Activated CD4-positive, CD25-positive, alpha-beta regulatory T cell treated with anti-CD3 and anti-CD28 coated beads, Interleukin-2, amount 50 U/mL, for 16 hours (primary cell): Measurements from ENCODE around the gene CTSC.

Experiments
- DNase-seq: peaks from one replicate; pipeline ENCODE4 v3.0.0-alpha.2; 2020; ENCODE audit warnings: low read depth, low spot score

The CTSC gene

DNA sequence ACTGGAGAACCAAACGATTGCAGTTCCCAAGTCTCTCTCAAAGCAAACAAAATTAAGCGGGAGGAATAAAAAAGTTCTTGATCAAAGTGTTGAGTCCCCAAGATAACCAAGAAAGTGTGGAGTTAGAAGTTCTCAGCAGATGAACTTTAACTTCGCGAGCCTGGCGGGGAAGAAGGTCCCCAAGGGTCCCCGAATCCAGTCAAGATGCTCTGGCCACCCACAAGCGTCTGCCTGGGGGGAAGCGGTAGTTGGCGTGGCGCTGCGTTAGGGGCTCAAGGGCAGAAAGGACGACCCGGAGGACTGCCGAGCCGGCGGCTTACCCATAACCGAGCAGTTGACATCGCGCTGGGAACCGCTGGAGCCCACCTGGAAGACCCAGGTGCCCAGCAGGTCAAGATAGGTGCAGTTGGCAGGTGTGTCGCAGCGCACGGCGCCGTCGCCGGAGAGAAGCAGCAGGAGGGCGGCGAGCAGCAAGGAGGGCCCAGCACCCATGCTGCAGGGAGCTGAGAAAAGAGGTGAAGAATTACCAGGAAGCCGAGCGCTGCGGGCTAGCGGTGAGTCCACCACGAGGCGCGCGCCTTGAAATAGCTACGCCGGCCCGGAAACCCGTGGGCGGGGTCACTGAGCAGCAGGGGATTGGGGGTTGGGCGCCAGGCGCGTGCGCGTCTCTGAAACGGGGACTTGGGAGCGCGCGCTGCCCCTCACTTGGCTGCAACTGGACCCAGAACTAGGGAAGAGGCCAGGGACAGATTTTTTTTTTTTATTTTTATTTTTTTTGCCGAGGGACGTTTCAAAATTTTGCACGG lies at the start of gene CTSC:
TSS of gene CTSC (minus strand) at position 556 of the 806 bp plus-strand sequence. CDS start at position 492, 64 bp downstream.
- DNase-seq, result peak; percentile 83

DNA sequence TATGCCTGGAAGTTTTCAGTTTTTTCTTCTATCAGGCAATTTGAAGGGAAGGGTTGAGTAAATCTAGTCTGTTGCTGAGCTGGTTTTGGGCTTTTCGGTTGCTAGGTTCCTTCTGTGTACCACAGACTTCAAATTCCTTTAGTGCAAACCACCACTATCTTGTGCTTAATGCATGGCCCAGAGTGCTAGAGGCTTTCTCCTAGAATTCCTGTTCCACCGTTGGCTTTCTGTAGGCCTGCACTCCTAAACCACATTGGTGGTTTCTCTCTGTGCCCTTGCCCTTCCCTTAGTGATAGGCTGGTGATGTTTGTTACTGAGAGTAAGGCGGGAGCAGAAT lies 47.1 kb upstream of the CTSC start:
- DNase-seq, result no peak

DNA sequence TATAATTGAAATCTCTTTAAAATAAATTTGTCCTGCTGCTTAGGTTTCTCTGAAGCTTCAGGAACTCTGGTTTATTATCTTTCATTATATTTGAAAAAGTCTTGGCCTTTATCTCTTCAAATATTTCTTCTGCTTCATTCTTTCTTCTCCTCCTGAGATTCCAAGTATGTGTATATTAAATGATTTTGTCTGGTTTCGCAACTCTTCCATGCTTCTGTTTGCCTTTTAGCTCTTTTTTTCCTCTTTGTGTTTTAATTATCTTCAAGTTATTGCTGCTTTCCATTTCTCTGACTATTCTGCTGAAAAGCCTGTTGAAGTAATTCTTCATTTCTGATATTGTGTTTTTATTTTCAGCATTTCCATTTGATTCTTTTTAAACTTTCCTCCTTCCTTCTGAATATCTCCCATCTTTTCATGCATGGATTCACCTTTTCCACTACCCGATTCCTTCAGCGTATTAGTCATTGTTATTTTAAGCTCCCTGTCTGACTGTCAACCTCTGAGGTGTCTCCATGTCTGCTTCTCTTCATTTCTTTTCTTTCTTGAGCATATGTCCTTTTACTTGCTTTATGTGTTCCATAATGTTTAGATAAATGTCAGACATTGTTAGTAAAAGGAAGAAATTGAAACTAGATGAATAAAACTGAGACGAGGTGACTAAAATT lies 46.6 kb upstream of the CTSC start:
- DNase-seq, result no peak

DNA sequence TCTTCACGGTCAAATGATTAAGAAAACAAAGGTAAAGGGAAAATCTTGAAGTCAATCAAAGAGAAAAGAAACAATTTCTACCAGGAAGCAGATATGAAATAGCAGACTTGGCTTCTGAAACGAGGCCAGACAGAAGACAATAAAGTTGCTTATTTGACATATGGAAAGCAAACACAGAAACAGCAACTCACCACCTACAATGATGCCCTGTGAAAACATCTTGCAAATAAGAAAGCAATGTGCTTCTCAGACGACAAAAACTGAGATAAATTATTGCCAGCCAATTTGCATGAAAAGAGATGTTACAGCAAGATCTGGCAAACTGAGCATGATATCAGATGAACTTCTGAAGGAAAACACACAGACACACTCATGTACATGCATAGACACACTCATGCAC lies 45.9 kb upstream of the CTSC start:
- DNase-seq, result no peak

DNA sequence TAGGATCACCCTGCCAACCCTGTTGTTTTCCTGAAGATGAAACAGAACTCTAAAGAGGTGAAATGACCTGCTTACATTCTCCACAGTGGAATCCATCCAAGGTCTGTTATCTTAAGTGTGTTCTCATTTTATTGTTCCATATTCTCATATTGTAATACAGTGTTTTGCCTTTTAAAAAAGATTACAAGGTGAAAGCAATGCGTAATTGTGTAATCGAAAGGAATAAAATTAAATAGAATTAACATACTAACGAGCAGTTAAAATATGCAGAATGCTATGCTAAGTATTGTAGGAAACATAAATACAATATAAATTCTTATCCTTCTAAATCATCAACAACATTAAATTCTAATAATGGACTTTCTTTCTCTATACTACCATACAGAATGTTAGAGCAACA lies 41.6 kb upstream of the CTSC start:
- DNase-seq, result no peak

DNA sequence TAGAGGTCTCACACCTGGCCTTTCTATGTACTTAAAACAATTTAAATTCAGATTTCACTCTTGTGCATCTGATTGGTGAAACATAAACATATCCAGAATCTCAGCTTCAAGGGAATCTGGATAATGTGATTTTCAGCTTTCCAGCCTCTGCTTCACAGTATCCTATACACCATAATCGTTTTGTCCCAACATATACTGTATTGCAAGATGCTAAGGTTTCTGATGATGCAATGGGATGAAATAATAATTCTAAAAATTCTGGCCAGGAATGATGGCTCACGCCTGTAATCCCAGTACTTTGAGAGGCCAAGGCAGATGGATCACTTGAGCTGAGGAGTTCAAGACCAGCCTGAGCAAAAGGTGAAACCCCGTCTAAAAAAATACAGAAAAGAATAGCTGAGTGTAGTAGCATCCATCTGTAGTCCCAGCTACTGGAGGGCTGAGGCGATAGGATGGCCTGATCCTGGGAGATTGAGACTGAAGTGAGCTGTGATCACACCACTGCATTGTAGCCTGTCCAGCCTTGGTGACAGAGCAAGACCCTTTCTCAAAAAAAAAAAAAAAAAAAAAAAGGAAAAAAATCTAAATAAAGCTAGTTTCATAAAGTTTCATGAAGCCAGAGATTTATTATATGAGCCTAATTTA lies 41.0 kb upstream of the CTSC start:
- DNase-seq, result no peak

DNA sequence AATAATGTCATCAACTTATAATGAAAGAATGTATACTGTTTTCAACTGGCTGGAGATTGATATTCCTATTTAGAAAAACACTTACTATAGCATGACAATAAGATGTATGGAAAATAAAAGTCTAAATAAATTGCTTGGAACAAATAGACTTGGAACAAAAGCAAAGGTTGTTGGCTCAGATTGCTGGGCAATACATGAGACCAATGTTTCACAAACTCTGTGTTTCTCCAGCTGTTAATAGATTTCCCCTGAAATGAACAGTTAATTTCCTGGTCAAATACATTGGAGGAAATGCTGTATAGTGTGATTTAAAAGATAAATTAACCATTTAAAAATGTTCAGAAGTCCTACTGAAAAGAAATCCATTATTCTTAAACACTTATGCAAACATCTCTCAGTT lies 40.1 kb upstream of the CTSC start:
- DNase-seq, result no peak

DNA sequence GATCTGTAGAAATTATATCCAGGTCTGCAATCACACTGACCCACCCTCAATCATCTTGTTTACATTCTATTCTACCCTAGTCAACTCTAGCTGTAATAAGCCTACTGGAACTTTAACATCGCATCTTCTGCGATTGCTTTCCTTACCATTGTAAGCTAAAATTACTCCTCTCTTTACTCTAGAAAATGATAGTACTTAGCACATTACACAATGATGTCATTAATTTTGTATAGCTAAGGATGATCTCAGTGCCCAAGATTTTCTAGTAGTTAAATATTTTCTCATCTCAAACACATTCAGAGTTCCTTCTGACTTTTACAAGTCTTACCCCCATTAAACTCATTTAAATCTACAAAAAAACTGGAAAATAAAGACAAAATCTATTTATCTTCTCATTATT lies 39.6 kb upstream of the CTSC start:
- no peak for DNase-seq

DNA sequence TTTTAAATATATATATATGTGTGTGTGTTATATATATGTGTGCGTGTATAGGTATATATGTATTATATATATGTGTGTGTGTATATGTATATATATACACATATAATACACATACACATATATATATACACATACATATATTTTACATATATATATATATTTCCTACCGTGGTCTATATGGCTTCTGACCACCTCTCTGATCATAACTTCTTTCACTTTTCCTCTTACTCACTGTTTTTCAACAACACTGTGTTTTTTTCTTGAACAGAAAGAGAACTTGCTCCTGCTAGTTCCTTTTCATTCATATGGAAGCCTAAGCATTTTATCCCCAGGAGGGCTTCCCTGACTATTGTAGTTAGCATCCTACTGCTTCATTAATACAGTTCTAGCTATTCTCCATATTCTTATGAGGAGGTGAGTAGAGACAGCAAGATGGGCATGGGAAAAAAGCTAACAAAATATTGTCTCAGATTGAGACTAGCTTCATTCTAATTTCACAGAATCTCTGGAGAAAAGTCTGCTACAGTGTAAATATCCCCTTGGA lies 38.5 kb upstream of the CTSC start:
- DNase-seq, result no peak

DNA sequence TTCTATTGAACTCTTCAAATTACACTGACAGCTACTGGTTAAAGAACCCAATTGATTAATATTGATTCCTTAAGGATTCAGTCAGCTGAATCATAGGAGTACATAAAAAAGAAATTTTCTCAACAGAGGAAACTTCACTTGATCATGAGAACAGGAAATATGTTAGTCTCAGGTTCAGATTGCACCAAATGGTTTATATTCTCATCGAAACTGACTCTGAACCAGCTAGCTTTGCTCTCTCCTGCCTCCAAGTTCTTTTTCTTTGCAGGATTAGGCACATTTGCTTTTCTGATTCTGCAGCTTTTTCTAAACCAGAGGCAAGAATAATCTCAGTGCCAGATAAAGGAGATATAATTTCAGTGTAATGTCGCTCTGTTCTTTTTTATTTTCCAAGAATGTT lies 33.2 kb upstream of the CTSC start:
- DNase-seq, result no peak

DNA sequence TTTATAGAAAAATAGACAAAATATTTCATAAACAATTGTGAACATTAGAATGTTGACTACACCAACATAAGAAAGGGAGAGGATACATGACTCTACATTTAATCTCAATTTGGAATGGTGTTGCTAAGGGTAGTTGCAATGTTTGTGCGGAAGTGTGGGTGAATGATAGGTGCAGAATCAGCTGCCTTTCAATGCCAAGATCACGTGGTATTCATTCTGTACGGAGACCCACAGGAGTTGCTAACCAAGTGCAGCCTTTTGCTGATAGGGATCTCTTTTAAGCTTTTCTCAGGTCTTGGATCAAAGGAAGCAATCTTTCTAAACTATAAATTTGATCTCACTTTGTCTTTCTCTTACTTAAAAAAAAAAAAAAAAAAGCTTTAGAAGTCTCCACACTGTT lies 29.8 kb upstream of the CTSC start:
- no peak for DNase-seq

DNA sequence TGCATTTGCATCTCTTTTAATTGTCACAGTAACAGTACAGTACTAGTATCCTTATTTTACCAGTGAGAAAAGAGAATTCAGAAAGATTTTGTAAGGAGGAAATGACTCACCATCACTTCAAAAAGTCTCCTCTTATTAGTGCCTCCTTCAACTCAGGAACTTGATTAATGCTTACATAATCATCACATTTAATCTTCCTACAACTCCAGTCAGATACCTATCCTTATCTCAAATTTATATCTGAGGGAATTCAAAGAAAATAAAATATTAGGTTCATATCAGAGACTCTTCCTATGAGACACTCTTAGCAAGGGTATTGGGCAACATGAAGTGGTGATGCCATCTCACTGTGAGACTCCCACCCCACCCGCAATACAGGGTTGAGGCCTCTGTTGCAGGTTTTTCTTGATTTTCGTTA lies 26.1 kb upstream of the CTSC start:
- no peak for DNase-seq

DNA sequence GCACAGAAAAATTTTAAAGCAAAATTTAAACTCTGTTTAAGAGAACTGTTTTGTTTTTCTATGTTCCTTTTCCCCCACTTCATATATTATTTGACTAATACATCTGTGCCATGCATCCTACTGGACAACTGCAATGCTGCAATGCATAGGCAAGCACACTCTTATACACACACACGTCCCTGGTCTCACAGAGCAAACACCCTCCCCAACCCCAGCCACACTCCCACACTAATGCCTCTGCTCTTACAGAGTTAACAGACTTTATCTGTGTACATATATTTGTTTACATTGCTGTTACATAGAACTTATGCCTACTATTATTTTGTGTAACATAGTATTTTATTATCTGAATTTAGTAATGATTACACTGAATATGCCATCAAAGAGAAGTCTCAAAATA lies 25.5 kb upstream of the CTSC start:
- no peak for DNase-seq

DNA sequence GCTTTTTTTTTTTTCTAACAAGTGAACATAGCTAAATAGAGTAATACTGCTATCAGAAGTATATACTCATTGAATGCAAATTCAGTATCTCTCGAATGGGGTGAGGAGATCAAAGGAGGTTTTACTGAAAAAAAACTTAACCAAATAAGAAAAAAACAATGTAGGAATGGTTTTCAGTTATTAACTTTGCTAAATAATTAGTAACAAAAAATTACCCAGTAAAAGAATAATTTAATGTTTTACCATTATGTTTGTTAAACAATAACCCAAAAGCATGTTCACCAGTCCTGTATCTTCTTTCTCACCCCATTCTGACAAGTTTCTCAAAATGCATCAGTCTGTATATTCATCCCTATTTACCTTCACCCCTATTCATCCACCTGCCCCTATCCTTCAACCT lies 22.6 kb upstream of the CTSC start:
- DNase-seq, result no peak

DNA sequence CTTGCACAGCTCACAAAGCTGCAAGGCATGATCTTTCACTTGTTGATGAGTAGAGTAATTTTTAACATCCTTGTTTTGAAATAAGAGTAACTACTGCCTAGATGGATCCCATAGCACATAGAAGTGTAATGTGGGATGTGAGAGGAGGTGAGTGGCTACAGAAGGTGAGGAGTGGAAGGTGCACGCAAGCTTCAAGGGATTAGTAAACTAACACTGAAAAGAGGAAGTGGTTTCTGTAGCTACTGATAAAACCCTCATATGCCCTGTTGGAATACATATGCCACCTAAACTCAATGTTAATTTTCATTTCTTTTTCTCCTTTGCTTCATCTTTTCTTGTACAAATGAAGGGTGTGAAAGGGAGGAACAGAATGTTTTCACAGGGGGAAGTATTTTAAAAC lies 22.0 kb upstream of the CTSC start:
- no peak for DNase-seq

DNA sequence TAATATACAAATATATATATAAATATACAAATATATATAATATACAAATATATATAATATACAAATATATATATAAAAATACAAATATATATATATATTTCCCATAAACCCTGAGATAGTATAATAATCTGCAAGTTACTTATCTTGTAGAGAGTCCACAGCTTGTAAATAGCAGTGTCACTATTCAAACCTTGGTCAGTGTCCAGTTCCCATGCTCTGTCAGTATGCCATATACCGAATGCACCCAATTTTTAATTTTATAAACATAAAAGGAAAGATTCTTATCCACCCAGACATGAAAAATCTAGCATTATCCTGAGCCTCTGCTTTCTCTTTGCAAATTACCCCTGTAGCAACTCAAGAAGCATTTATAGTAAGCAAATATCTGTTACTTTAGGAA lies 21.6 kb upstream of the CTSC start:
- DNase-seq, result no peak

DNA sequence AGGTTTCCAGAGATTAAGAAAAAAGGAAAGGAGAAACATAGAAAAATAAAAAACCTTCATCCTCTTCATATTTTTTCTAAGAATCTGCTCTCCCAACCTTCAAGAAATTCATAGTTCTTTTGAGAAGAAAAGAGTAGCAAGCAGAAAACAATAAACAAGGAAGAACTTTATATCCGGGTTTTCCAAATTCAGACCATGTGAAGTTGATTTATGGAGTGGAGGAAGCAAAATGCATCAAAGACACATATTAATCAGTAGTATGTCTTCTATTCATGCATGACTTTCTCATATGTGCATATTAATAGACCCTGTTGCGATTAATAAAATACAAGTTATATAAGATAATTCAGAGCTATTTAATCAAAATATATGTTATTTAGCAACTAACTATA lies 20.5 kb upstream of the CTSC start:
- DNase-seq, result no peak

DNA sequence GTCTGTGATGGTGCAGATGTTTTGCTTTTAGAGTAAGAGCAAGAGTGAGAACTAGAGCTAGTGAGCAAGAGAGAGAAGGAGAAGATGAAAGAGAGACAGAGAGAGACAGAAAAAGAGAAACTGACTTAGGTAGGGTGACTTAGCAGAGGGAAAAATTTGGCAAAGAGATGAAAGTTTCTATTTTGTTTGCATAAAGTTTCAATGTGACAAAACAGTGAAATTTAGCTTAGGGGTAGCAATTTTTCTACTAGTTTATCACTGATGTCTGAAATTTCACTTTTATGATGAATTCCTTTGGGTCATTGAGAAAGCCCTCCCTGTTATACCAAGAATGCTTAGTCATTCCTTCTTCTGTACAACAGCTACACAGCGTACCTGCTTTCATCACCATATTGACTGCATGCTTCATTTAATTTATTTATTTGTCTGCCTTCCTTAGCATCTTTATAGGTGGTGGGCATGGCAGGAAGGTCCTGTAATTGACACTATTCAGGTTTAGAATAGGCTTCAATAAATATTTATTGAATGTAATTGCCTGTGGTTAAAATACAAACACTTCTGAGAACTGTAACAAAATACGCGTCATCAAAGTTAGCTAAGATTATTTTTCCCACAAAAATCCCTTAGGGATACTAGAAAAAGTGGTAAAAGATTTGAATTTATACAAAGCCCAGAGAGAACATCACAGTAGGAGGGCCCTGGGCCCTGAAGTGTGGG lies 19.9 kb upstream of the CTSC start:
- no peak for DNase-seq

DNA sequence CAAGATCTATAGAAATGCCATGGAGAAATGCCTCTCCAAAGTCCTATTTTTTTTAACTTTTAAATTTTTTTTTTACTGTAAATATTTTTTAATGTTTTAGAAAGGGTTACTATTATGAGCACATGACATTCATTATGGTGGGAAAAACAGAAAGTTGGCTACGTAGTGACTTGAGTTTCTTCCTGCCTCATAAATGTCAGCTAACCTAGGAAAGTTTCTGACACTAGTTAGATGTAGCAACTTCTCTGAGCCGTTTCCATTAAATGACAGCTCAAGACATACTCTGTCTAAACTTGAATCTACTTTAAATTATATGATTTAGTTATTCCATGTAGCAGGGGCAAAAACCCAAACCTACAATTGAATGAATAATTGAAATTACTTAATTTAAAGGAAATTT lies 18.4 kb upstream of the CTSC start:
- no peak for DNase-seq

DNA sequence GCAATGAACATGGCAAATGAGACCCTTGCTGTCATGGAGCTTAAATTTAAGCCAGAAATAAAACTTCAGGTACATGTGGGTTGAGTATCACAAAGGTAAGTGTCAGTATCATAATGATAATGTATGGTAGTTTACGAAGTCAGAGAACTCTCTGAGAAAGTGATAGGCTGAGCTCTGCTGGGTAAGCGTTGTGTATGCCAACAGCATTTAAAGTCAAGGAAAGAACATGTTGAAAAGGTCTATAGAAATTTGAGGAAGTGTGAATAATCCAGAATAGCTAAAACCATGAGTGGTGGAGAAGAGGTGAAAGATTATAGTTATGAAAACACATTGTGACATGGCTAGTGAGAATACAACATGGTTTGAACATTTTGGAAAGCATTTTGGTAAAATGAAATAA lies 17.4 kb upstream of the CTSC start:
- no peak for DNase-seq

DNA sequence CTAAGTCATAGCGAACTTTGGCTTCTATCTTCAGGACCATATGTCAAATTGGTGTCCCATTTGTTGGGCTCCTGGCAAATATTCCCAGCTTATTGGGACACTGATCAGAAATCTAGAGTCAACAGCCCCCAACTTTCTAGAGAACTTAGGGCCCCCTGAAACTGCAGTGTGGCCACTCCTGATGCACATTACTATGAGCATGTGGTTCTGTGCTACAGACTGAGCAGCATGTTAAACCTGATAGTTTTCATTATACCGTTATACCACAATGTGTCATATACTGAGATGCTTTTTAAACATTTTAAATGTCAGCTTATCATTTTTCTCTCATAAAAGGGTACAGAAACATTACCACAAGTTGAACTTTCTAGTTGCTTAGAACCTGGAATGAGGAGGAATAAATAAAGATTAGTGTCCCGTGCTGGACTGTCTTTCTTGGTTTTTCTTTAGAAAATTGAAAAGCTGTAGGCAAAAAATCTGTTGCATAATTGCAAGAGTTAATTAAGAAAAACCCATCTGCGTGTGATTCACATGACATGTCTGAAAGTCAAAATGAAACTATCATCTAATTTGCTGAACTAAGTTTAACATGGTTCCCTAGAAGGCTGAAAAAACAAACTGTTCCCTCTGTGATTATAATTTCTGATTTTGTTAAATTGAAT lies 16.4 kb upstream of the CTSC start:
- no peak for DNase-seq

DNA sequence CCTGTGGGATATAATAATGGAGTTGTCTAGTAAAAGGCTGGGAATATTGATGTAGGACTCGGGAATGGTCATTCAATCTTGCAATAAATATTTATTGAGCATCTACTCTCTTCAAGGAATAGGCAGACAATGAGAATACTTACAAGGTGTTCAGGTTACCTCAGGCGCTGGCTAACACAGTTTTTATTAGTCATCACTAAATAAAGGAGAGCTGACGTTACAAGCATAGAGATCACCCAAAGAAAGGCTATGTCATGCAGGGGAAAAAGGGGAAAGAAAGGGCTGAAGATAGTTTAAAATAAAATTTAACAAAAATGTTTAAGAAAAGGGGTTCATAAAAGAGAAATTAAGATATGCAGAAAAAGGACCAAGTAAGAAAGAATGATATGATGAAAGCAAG lies 15.8 kb upstream of the CTSC start:
- DNase-seq, result no peak
